Stomach (tissue), 9 donors: ENCODE results near the gene PTPRG. TPM values are rescaled to one million over a fixed set of nuclear protein-coding genes. Genes with fewer than 3 reads are reported as not detected.

Source experiments
- DNase-seq, 2 donors: peaks; one replicate each; pipeline versions ENCODE4 v3.0.0 to v3.0.0-alpha.2; 2013 to 2019
- H3K27ac ChIP-seq, 5 donors: fragments of 200-600 bp in 4 of 5; sonication (generic) in 4 of 5; one replicate each; pipeline ENCODE4 v1.5.1; 2013 to 2019; ENCODE audit warnings: mild to moderate bottlenecking in 1 of 5, moderate library complexity in 1 of 5
- H3K27me3 ChIP-seq, 3 donors: fragments of 200-600 bp; sonication (generic); one replicate each; pipeline ENCODE4 v1.5.1; 2017 to 2019; ENCODE audit warnings: mixed run types in 1 of 3
- H3K36me3 ChIP-seq, 4 donors: fragments of 200-600 bp; sonication (generic); 1 replicate in 3 of 4; 2 replicates in 1 of 4; pipeline ENCODE4 v1.5.1; 2016 to 2019
- H3K4me1 ChIP-seq, 4 donors: fragments of 200-600 bp; sonication (generic); one replicate each; pipeline ENCODE4 v1.5.1; 2016 to 2019
- H3K4me3 ChIP-seq, 4 donors: fragments of 200-600 bp; sonication (generic) in 3 of 4; one replicate each; pipeline ENCODE4 v1.5.1; 2016 to 2019; ENCODE audit warnings: mild to moderate bottlenecking in 1 of 4
- H3K9me3 ChIP-seq, 4 donors: fragments of 200-600 bp; sonication (generic); one replicate each; pipeline ENCODE4 v1.5.1; 2016 to 2019
- EP300 ChIP-seq: sonication (generic); formaldehyde crosslinking; IDR thresholded peaks from one replicate; pipeline ENCODE4 v1.6.1; 2017; ENCODE audit warnings: antibody characterized with exemption
- POLR2A ChIP-seq, 4 donors: fragments of 450-650 bp; IDR thresholded peaks; one replicate each; pipeline ENCODE4 v1.6.1; 2016; ENCODE audit warnings: antibody characterized with exemption in 4 of 4, control low read depth in 2 of 4, mild to moderate bottlenecking in 1 of 4, moderate library complexity in 1 of 4
- POLR2AphosphoS5 ChIP-seq, 3 donors: sonication (generic); formaldehyde crosslinking; IDR thresholded peaks; one replicate each; pipeline ENCODE4 v1.6.1; 2016; ENCODE audit warnings: antibody characterized with exemption in 3 of 3
- WGBS, 5 donors: extraction: QIAGEN DNeasy Blood & Tissue Kit in 3 of 5; methylation state at CpG; one replicate each; pipeline versions ENCODE4 v1.1.5 to v1.1.7; 2013 to 2018; 5-methylcytosine and 5-hydroxymethylcytosine counted together
- intact Hi-C: fragments of 100-400 bp; cut with DNase I; formaldehyde crosslinking; loops from one replicate; pipeline ENCODE4 v1.15.1; 2023; ENCODE audit warnings: low total_unique reads
- polyA plus RNA-seq, 3 donors: library from polyadenylated mRNA; stranded (reverse); fragments of 200-250 nt; gene quantifications; one replicate each; pipeline ENCODE4 v1.2.3, GENCODE V29; 2013
- total RNA-seq, 5 donors: library from RNA; depleted of rRNA; stranded (reverse); fragments of >200 nt; gene quantifications; one replicate each; pipeline versions ENCODE4 v1.1.0 to v1.2.3, GENCODE V29; 2014 to 2016
- TF ChIP-seq, protein P1 (sequence below), 7 experiments: fragments of 450-650 bp in 4 of 7; fragments of 200-600 bp in 3 of 7; sonication (generic) in 3 of 7; IDR thresholded peaks; one replicate each; pipeline ENCODE4 v1.5.1; 2016 to 2019; ENCODE audit warnings: antibody characterized with exemption in 7 of 7, control low read depth in 2 of 7, mild to moderate bottlenecking in 1 of 7
- donor health status: healthy with polysubstance abuse.
- donor health status: Bipolar disorder and iron deficiency.
- donor health status: healthy.

The PTPRG gene
- total and polyA plus RNA-seq, 8 donors = 2.4 to 96.0 (median 22.0) TPM

DNA sequence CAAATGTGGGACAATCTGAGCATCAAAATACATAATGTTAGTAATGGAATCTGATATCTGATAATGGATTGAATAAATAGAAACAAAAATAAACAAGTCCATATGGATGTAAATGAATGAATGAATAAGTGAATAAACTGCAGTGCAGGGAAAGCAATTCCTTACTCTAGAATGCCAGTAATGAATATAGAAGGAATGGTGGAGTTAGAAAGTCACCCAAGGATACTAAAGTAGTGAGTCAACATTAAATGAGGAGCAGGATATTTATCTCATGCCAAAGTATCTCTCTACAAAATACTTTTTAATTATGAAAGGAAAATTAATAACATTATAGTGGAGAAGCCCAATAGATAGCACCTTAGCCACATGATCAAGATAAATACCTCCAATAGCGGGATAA, 511.7 kb downstream of the PTPRG start:
- no peaks in the 10 kb centered on the region for H3K36me3 ChIP-seq
- H3K4me3 ChIP-seq = no peak overlapping the region
- TF ChIP-seq, protein P1, sequence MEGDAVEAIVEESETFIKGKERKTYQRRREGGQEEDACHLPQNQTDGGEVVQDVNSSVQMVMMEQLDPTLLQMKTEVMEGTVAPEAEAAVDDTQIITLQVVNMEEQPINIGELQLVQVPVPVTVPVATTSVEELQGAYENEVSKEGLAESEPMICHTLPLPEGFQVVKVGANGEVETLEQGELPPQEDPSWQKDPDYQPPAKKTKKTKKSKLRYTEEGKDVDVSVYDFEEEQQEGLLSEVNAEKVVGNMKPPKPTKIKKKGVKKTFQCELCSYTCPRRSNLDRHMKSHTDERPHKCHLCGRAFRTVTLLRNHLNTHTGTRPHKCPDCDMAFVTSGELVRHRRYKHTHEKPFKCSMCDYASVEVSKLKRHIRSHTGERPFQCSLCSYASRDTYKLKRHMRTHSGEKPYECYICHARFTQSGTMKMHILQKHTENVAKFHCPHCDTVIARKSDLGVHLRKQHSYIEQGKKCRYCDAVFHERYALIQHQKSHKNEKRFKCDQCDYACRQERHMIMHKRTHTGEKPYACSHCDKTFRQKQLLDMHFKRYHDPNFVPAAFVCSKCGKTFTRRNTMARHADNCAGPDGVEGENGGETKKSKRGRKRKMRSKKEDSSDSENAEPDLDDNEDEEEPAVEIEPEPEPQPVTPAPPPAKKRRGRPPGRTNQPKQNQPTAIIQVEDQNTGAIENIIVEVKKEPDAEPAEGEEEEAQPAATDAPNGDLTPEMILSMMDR (IDR thresholded peaks at IDR 0.05) = no peak
- TF ChIP-seq POLR2A (IDR thresholded peaks at IDR 0.05) (no peak), POLR2AphosphoS5 (IDR thresholded peaks at IDR 0.05) (no peak), EP300 (no peak)
- 96 to 100% (median 100%) methylated on average over 1 of the region's 1 CpG for WGBS, 5 donors
- H3K27ac ChIP-seq = no peak overlapping the region
- no peaks in the 10 kb centered on the region for H3K4me1 ChIP-seq
- H3K9me3 ChIP-seq = no peaks in the 10 kb centered on the region
- intact Hi-C loops = no loop called here
- H3K27me3 ChIP-seq = no peaks in the 10 kb centered on the region
- DNase-seq = no peak

DNA sequence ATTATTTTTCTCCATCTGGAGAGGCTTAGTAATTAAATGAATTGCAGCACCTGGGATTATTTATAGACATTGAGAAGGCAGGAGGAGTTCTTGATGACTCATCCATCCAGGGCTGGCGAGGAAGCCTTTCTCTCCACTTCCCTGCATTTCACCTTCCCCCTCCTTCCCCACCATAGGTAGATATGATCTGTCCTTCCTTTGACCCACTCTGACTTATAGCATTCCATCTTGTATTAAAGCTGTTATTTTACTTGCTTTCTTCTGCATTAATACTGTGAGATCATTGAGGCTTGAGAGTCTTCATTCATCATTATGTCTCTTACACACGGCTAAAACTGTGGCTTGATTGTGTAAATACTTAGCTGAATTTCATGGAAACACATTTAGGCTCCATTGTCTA, 523.2 kb downstream of the PTPRG start:
- no peak overlapping the region for H3K27ac ChIP-seq

DNA sequence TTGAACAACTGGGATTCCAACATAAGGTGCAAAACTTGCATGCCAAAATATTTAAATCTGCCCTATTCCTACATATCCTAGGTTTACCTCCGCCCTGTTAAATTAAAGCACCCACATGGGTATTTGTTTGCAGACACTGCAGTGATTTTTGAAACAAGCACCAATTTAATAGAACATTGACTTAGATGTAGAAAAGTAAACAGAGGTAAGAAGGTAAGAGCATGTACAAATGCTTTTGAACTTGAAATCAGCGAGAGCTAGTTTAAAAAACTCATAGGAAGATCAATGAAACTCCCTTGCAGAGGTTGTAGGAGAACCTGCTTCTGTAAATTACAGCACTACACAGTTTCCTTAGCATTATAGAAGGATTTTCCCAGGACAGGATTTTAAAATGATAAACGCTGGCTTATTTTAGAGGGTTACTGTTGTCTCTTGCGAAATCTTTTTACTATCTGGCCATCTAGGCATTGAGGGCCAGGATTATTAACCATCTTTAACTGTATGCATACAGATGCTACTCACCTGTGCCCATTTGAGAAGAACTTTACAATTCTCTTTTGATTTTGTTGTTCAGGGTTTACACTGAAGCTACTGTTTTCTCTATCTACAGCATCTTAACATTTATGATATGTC, 527.2 kb downstream of the PTPRG start:
- TF ChIP-seq POLR2A (IDR thresholded peaks at IDR 0.05) (no peak), POLR2AphosphoS5 (IDR thresholded peaks at IDR 0.05) (no peak), EP300 (no peak)
- TF ChIP-seq, protein P1 (IDR thresholded peaks at IDR 0.05) = no peak
- Histone ChIP-seq H3K4me1 (no peaks in the 10 kb centered on the region), H3K9me3 (no peaks in the 10 kb centered on the region), H3K27ac (no peak overlapping the region), H3K4me3 (no peak overlapping the region), H3K36me3 (no peaks in the 10 kb centered on the region), H3K27me3 (no peaks in the 10 kb centered on the region)
- 75 to 85% (median 80%) methylated on average over 4 of the region's 4 CpGs for WGBS, 5 donors
- DNase-seq = no peak
- intact Hi-C loops = no loop called here

More for the DNA sequence above, 523.2 kb downstream of the PTPRG start:
- H3K4me1 ChIP-seq = no peaks in the 10 kb centered on the region
- H3K9me3 ChIP-seq = no peaks in the 10 kb centered on the region
- TF ChIP-seq, protein P1 (IDR thresholded peaks at IDR 0.05) = no peak
- TF ChIP-seq POLR2AphosphoS5 (IDR thresholded peaks at IDR 0.05) (no peak), EP300 (no peak), POLR2A (IDR thresholded peaks at IDR 0.05) (no peak)
- H3K36me3 ChIP-seq = no peaks in the 10 kb centered on the region
- WGBS, 5 donors = 63 to 79% (median 67%) methylated on average over 2 of the region's 2 CpGs
- H3K27me3 ChIP-seq = no peaks in the 10 kb centered on the region
- no peak overlapping the region for H3K4me3 ChIP-seq
- no peak for DNase-seq
- intact Hi-C loops = no loop called here

DNA sequence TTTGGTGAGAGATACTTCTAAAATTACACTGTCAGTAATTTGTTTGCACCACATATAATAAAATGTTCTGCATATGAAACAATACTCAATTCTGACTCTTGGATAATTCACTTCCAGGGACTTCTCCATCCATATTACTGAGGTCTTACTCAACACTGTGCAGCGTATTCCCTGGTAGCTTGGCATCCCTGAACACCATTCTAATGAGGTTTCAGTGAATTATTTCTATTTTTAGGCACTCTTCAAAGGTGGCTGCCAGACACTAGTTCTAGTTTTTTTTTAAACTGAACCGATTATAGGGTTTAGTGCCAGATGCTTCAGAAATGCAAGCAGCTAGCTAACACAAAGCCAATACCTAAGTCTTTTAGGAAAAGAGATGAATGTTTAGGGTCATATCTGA, 528.7 kb downstream of the PTPRG start:
- intact Hi-C loops = no loop called here
- no peak overlapping the region for H3K4me3 ChIP-seq
- H3K4me1 ChIP-seq = no peaks in the 10 kb centered on the region
- no peaks in the 10 kb centered on the region for H3K9me3 ChIP-seq
- DNase-seq = no peak
- no peaks in the 10 kb centered on the region for H3K27me3 ChIP-seq
- TF ChIP-seq, protein P1 (IDR thresholded peaks at IDR 0.05) = no peak
- TF ChIP-seq EP300 = no peak
- no peak for TF ChIP-seq POLR2A (IDR thresholded peaks at IDR 0.05)
- TF ChIP-seq POLR2AphosphoS5 (IDR thresholded peaks at IDR 0.05) = no peak
- no peaks in the 10 kb centered on the region for H3K36me3 ChIP-seq
- no peak overlapping the region for H3K27ac ChIP-seq
- WGBS, 5 donors = 64 to 93% (median 91%) methylated on average over 2 of the region's 2 CpGs
